Spinal cord (tissue), 10 donors: ENCODE data around the gene CRMP1. TPM values are rescaled to one million over a fixed set of nuclear protein-coding genes. Genes with fewer than 3 reads are reported as not detected.

ENCODE experiments used
- DNase-seq, 6 donors: peaks; one replicate each; pipeline versions ENCODE4 v3.0.0 to v3.0.0-alpha.2; 2013 to 2015; ENCODE audit warnings: low spot score in 6 of 6, low read depth in 4 of 6
- H3K27ac ChIP-seq: one replicate; pipeline ENCODE4 v1.5.1; 2013; ENCODE audit warnings: low read depth, low read length, control low read depth
- H3K27me3 ChIP-seq: one replicate; pipeline ENCODE4 v1.6.1; 2013; ENCODE audit warnings: low read length; ENCODE audit not compliant: control insufficient read depth, insufficient read depth
- H3K36me3 ChIP-seq: one replicate; pipeline ENCODE4 v1.6.1; 2013; ENCODE audit warnings: low read length; ENCODE audit not compliant: control insufficient read depth, insufficient read depth
- H3K4me1 ChIP-seq: one replicate; pipeline ENCODE4 v1.6.1; 2013; ENCODE audit warnings: low read length; ENCODE audit not compliant: control insufficient read depth, insufficient read depth
- H3K4me3 ChIP-seq: one replicate; pipeline ENCODE4 v1.5.1; 2013; ENCODE audit warnings: low read depth, low read length, control low read depth
- H3K9me3 ChIP-seq: one replicate; pipeline ENCODE4 v1.6.1; 2013; ENCODE audit warnings: low read length; ENCODE audit not compliant: control insufficient read depth, insufficient read depth
- WGBS: methylation state at CpG from one replicate; pipeline ENCODE4 v1.1.5; 2013; ENCODE audit warnings: missing lambda C conversion rate; ENCODE audit not compliant: insufficient coverage; 5-methylcytosine and 5-hydroxymethylcytosine counted together
- polyA plus RNA-seq, 2 donors: library from polyadenylated mRNA; unstranded; fragments of 120-200 nt; gene quantifications; one replicate each; pipeline ENCODE4 v1.2.1, GENCODE V29; 2013; ENCODE audit not compliant: insufficient read length in 2 of 2
- total RNA-seq, 2 donors: library from RNA; depleted of rRNA in 1 of 2; stranded (reverse); fragments of 120-200 nt in 1 of 2; fragments of >200 nt in 1 of 2; gene quantifications; one replicate each; pipeline versions ENCODE4 v1.2.3 to v1.2.4, GENCODE V29; 2013 to 2014
- donor health status: healthy.

CRMP1 gene
- total and polyA plus RNA-seq, 4 donors = 99.1 to 506 (median 301) TPM

GRCh38 chr4:5798462-5798861 lies 94.4 kb downstream of the CRMP1 start:
- Histone ChIP-seq H3K4me3 (no peak overlapping the region), H3K4me1 (no peaks in the 10 kb centered on the region), H3K27me3 (no peaks in the 10 kb centered on the region), H3K27ac (no peak overlapping the region), H3K36me3 (peaks cover 28% of the 10 kb centered on the region), H3K9me3 (no peaks in the 10 kb centered on the region)
- DNase-seq = no peak
- WGBS = 83% methylated on average over 11 of the region's 11 CpGs

- Histone ChIP-seq H3K9me3 (no peaks in the 10 kb centered on the region), H3K4me3 (no peak overlapping the region), H3K27ac (no peak overlapping the region), H3K36me3 (peaks cover 30% of the 10 kb centered on the region), H3K4me1 (no peaks in the 10 kb centered on the region), H3K27me3 (no peaks in the 10 kb centered on the region)
- 100% methylated on average over 4 of the region's 6 CpGs for WGBS
- DNase-seq = no peak
Observed at GRCh38 chr4:5797866-5798265, 95.0 kb downstream of the CRMP1 start.

DNA sequence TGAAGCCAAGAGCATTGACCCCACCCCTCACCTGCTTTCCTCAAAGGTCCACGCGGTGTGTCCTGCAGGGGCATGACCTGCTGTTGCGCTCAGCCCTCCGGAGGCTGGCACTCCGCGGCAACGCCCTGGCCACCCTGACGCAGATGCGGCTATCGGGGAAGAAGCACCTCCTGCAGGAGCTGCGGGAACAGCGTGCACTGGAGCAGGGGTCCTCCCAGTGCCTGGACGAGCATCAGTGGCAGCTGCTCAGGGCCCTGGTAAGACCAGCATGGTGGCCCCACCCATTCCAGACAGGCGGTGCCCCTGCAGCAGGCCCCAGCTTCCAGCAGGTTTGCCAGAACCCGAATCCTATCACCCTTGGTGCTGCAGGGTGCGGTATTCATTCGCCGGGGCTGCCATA lies 95.9 kb downstream of the CRMP1 start:
- H3K36me3 ChIP-seq = peaks cover 30% of the 10 kb centered on the region

DNA sequence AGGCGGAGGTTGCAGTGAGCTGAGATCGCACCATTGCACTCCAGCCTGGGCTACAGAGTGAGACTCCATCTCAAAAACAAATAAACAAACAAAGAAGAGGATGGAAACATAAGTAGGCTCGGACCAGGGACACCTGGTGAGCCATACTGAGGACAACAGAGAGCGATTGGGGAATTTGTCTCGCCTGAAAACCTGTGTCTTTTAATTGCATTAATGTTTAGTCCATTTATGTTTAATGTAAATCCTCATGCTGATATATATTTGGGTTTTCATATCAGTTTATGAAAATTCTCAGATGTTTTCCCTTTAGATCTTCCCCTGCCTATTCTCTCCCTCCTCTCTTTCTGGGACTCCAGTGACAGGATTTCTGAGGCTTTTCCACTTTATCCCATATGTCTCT lies 97.3 kb downstream of the CRMP1 start:
- no peaks in the 10 kb centered on the region for H3K9me3 ChIP-seq
- H3K36me3 ChIP-seq = peaks cover 24% of the 10 kb centered on the region
- H3K4me3 ChIP-seq = no peak overlapping the region
- no peak for DNase-seq
- H3K27ac ChIP-seq = no peak overlapping the region
- whole genome bisulfite sequencing = no CpG with 5 or more reads among the region's 5 CpGs
- no peaks in the 10 kb centered on the region for H3K27me3 ChIP-seq
- no peaks in the 10 kb centered on the region for H3K4me1 ChIP-seq

More for the DNA sequence above, 95.9 kb downstream of the CRMP1 start:
- no peaks in the 10 kb centered on the region for H3K4me1 ChIP-seq
- no peaks in the 10 kb centered on the region for H3K9me3 ChIP-seq
- no peak overlapping the region for H3K4me3 ChIP-seq
- no peak for DNase-seq
- no peak overlapping the region for H3K27ac ChIP-seq
- H3K27me3 ChIP-seq = no peaks in the 10 kb centered on the region
- WGBS = 91% methylated on average over 18 of the region's 18 CpGs

- 94% methylated on average over 11 of the region's 13 CpGs for WGBS
- H3K9me3 ChIP-seq = no peaks in the 10 kb centered on the region
- H3K36me3 ChIP-seq = peaks cover 18% of the 10 kb centered on the region
- DNase-seq = no peak
- no peak overlapping the region for H3K27ac ChIP-seq
- no peak overlapping the region for H3K4me3 ChIP-seq
- no peaks in the 10 kb centered on the region for H3K4me1 ChIP-seq
- no peaks in the 10 kb centered on the region for H3K27me3 ChIP-seq
Observed at GRCh38 chr4:5793514-5793913, 99.4 kb downstream of the CRMP1 start.

DNA sequence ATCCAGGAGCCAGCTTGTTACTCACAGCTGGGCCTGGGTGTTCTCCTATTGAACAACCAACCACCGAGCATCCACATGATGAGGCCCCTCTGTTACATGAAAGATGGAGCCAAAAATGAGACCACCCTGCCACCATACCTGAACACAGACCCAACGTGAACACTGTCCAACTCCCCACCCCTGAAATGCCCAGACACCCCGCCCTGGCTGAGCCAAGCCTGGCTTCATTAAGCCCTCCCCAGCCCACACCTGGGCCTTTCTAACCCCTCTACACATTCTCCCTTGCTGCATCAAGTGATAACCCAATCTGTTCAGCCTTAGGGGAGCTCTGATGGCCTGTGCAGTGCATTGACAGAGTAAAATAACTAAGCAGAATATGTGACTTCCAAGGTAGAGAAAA lies 101.2 kb downstream of the CRMP1 start:
- H3K4me1 ChIP-seq = no peaks in the 10 kb centered on the region
- H3K27me3 ChIP-seq = no peaks in the 10 kb centered on the region
- 93% methylated on average over 3 of the region's 3 CpGs for WGBS
- no peaks in the 10 kb centered on the region for H3K9me3 ChIP-seq
- no peak for DNase-seq
- H3K27ac ChIP-seq = no peak overlapping the region
- no peak overlapping the region for H3K4me3 ChIP-seq
- H3K36me3 ChIP-seq = peaks cover 6% of the 10 kb centered on the region

DNA sequence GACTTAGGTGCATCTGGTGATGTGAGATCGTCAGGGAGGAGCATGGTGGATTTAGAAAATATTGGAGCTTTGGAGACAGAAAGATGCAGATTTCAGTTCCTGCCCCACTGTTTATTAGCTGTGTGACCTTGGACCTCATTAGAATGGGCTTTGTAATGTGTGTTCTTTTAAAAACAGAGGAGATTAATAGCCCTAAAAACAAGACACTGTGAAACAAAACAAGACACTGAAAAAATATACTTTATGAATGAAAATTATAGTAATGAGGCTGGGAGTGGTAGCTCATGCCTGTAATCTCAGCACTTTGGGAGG lies 102.4 kb downstream of the CRMP1 start:
- peaks cover 5% of the 10 kb centered on the region for H3K36me3 ChIP-seq
- no peaks in the 10 kb centered on the region for H3K27me3 ChIP-seq
- H3K27ac ChIP-seq = no peak overlapping the region
- H3K9me3 ChIP-seq = no peaks in the 10 kb centered on the region
- no CpG with 5 or more reads among the region's 1 CpG for WGBS
- no peak for DNase-seq
- no peaks in the 10 kb centered on the region for H3K4me1 ChIP-seq
- no peak overlapping the region for H3K4me3 ChIP-seq

DNA sequence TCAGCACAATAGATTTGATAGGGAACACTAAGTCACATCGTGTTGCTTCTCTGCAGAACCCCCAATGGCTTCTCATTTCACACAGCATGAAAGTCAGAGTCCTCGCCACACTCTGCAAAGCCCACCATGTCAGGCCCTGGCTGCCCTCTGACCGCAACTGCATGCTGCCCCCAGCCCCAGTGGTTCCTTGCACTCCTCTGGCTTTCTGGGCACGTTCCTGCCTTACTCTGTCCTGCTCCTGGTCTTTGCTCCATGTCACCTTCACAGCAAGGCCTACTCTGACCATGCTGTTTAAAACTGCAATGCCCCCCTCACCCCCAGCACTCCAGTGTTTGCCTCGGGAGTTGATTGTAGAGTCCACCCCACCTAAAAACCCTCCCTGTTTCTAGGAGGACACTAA lies 103.7 kb downstream of the CRMP1 start:
- no peaks in the 10 kb centered on the region for H3K9me3 ChIP-seq
- WGBS = 80% methylated on average over 5 of the region's 5 CpGs
- H3K27ac ChIP-seq = no peak overlapping the region
- H3K36me3 ChIP-seq = peaks cover 5% of the 10 kb centered on the region
- H3K4me3 ChIP-seq = no peak overlapping the region
- H3K27me3 ChIP-seq = no peaks in the 10 kb centered on the region
- no peaks in the 10 kb centered on the region for H3K4me1 ChIP-seq
- no peak for DNase-seq

- H3K27ac ChIP-seq = no peak overlapping the region
- H3K9me3 ChIP-seq = no peaks in the 10 kb centered on the region
- no peaks in the 10 kb centered on the region for H3K27me3 ChIP-seq
- peaks cover 6% of the 10 kb centered on the region for H3K36me3 ChIP-seq
- no peak overlapping the region for H3K4me3 ChIP-seq
- DNase-seq = no peak
- WGBS = no CpG with 5 or more reads among the region's 2 CpGs
- no peaks in the 10 kb centered on the region for H3K4me1 ChIP-seq
Observed at GRCh38 chr4:5788144-5788543, 104.7 kb downstream of the CRMP1 start.

DNA sequence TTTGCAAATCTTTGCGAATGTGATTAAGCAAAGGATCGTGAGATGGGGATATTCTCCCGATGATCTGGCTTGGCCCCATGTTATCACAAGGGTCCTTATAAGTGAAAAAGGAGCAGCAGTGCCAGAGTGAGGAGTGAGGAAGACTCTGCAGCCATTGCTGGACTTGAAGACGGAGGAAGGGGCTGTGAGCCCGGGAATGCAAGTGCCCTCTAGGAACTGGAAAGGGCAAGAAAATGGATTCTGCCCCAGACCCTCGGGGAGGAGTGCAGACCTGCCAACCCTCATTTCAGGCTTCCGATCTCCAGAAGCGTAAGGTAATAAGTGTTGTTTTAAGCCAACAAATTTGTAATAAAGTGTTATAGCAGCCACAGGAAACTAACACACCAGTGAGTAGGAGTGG lies 105.6 kb downstream of the CRMP1 start:
- Histone ChIP-seq H3K36me3 (peaks cover 11% of the 10 kb centered on the region), H3K27ac (no peak overlapping the region), H3K4me1 (no peaks in the 10 kb centered on the region), H3K9me3 (no peaks in the 10 kb centered on the region), H3K4me3 (no peak overlapping the region), H3K27me3 (no peaks in the 10 kb centered on the region)
- DNase-seq = no peak
- 92% methylated on average over 6 of the region's 8 CpGs for WGBS
